ENCODE measurements around the gene HLA-E. TPM values are rescaled to one million over a fixed set of nuclear protein-coding genes. Genes with fewer than 3 reads are reported as not detected.
A peak's percentile ranks its signal among the peaks of the same experiment; 100 is the strongest.

HLA-E gene
- total RNA-seq, 4 donors from 2014 or later, result 207 to 628 (median 416) TPM

DNA sequence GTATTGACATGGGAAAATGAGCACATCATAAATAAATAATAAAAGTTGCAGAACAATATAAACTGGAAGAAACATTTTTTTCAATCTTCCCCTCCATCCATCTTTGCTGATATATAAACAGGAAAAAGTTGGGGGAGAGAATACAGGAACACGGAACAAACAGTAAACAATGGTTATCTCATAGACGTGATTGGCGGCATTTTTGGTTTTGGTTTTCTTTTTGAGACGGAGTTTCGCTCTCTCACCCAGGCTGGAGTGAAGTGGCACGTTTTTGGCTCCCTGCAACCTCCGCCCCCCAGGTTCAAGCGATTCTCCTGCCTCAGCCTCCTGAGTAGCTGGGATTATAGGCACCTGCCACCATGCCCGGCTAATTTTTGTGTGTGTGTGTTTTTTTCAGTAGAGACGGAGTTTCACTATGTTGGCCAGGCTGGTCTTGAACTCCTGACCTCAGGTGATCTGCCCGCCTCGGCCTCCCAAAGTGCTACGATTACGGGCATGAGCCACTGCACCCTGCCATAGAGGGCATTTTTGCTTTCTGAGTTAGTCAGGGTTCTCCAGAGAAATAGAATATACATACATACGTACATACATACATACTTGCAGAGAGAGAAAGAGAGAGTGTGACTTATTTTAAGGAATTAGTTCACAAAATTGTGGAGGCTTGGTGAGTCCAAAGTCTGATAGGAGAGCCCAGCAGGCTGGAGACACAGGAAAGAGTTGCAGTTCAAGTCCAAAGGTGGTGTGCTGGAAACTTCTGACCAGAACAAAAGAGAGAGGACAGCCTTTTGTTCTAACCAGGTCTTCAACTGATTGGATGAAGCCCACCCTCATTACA lies 44.4 kb downstream of the HLA-E start:
- Histone ChIP-seq H3K9me3 (no peaks in the 10 kb centered on the region), H3K27me3 (no peaks in the 10 kb centered on the region), H3K4me1 (no peaks in the 10 kb centered on the region), H3K4me3 (no peak overlapping the region), H3K27ac (no peak overlapping the region), H3K36me3 (no peaks in the 10 kb centered on the region)
- intact Hi-C loops (cut with DNase I; ENCODE audit: low total_unique reads), result no loop called here
- TF ChIP-seq CTCF (IDR thresholded peaks at IDR 0.05), result no peak
- no peak for TF ChIP-seq POLR2A (IDR thresholded peaks at IDR 0.05)
- DNase-seq, result no peak

DNA sequence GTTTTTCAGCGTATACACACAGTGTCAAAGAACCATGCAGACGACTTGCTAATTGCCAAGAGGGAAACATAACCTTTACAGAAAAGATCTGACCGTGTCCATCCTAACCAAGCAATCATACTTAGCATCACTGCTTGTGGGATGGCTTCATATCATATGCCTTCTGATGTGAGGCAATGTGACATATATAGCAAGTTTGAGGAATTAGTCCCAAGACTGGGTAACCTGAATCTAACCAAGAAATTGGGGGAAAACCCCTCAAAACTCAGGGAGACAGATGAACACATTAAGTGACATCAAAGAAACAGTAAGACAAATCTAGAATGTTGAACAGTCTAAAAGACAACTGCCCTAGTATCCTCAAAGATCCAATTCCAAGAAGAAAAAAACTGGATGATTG lies 48.6 kb downstream of the HLA-E start:
- intact Hi-C loops (cut with DNase I; ENCODE audit: low total_unique reads), result no loop called here
- no peak overlapping the region for H3K27ac ChIP-seq
- H3K4me3 ChIP-seq, result no peak overlapping the region
- no peaks in the 10 kb centered on the region for H3K36me3 ChIP-seq
- no peaks in the 10 kb centered on the region for H3K9me3 ChIP-seq
- TF ChIP-seq CTCF (IDR thresholded peaks at IDR 0.05) (no peak), POLR2A (IDR thresholded peaks at IDR 0.05) (no peak)
- DNase-seq, result no peak
- no peaks in the 10 kb centered on the region for H3K4me1 ChIP-seq
- H3K27me3 ChIP-seq, result no peaks in the 10 kb centered on the region

- DNase-seq, result peak; percentile 72 to 77
- peak overlapping the region in 1 of 2 donors; percentile 76 for H3K27ac ChIP-seq
- no peaks in the 10 kb centered on the region for H3K36me3 ChIP-seq
- peak; percentile 82 to 96 (median 94) for TF ChIP-seq CTCF (IDR thresholded peaks at IDR 0.05)
- peak in 1 of 2 donors; percentile 20 for TF ChIP-seq POLR2A (IDR thresholded peaks at IDR 0.05)
- no peaks in the 10 kb centered on the region for H3K27me3 ChIP-seq
- no peaks in the 10 kb centered on the region for H3K9me3 ChIP-seq
- H3K4me1 ChIP-seq, result no peaks in the 10 kb centered on the region
- intact Hi-C loops (cut with DNase I; ENCODE audit: low total_unique reads), result loop anchor here (5.0 kb wide), 1 partner anchor 59 kb away; no protein-coding TSS in a partner anchor
- H3K4me3 ChIP-seq, result peak overlapping the region in 1 of 2 donors; percentile 10
Measured at GRCh38 chr6:30541515-30542403, 52.5 kb downstream of the HLA-E start.

- intact Hi-C loops (cut with DNase I; ENCODE audit: low total_unique reads), result loop anchor here (5.0 kb wide), 1 partner anchor 60 kb away; no protein-coding TSS in a partner anchor
- Histone ChIP-seq H3K9me3 (no peaks in the 10 kb centered on the region), H3K36me3 (no peaks in the 10 kb centered on the region), H3K4me1 (no peaks in the 10 kb centered on the region), H3K27ac (peak overlapping the region in 1 of 2 donors; percentile 76), H3K27me3 (no peaks in the 10 kb centered on the region), H3K4me3 (no peak overlapping the region)
- no peak for DNase-seq
- TF ChIP-seq CTCF (IDR thresholded peaks at IDR 0.05) (no peak), POLR2A (IDR thresholded peaks at IDR 0.05) (no peak)
Measured at GRCh38 chr6:30542404-30542725, 53.1 kb downstream of the HLA-E start.

Data from uterus (tissue), 4 donors.